HuH-7 (cell line): ENCODE measurements around the gene CNGB1.
"Not testable (repeated sequence)": the region's sequence is repeated elsewhere in the genome, so short reads cannot be mapped to it uniquely, and the experiment has no call there.

Experiments used
- DNase-seq: peaks from one replicate; pipeline ENCODE4 v3.0.0; 2011; ENCODE audit warnings: low spot score

CNGB1 gene

DNA sequence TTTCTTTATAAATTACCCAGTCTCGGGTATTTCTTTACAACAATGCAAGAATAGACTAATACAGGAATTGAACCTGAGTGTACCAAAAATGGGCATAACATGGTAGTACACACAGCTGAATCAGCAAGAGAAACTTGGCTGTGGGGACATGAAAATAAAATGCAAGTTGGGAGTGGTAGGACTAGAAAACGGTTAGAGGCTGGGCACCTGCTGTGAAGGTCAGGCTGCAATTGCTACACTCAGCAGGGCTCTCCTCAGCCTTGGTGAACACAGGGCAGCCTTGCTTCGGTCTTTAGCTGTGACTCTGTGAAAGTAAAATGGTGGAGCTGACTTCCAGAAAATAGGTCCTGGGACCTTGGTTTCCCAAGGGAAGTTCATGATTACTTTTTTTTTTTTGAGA, 45.6 kb downstream of the CNGB1 start:
- no peak for DNase-seq

DNA sequence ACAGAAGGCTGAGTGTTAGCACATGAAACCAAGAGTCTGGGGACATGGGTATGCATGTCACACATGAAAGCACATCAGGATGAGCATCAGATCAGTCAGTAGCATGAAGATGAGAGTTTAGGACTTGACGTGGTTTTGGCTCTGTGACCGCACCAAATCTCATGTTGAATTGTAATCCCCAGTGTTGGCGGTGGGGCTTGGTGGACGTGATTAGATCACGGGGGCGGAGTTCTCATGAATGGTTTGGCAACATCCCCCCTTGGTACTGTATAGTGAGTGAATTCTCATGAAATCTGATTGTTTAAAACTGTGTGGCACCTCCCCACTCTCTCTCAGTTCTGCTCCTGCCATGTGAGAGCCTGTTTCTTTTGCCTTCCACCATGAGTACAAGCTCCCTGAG, 46.4 kb downstream of the CNGB1 start:
- no peak for DNase-seq

DNA sequence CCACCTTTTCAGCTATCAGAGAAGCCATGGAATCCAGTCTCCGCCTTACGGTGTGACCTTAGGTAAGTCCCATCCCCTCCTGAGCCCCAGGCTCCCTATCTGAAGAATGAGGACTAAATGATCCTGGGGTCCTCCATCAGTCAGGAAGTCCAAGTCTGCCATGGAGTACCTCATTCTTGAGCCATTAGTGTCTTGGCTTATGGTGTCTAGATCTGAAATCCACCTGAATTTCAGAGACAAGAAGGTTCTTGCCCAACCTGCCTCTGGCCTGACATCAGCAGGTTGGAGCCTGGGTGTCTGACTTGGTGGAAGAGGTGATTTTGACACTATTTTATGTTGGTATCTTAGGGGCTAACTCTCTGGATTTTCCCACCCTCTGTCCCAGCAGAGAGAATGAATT, 47.1 kb downstream of the CNGB1 start:
- DNase-seq = no peak

DNA sequence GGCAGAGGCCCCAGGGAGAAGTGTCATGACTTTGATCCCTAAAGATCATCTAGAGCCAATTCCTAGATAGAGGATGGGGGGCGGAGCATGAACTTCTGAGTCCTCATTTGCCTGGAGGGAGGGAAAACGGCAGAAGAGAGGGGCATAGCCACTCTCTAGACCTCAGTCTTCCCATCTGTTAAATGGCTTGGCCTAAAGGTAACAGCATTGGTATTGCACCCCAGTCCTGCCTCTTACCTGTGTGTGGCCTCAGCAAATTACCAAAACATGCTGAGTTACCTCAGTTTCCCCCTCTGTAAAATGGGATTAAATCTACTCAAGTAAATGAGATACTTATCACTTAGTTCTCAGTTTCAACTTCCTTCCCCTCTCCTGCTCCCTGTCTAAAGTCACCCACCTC, 47.5 kb downstream of the CNGB1 start:
- DNase-seq = no peak

DNA sequence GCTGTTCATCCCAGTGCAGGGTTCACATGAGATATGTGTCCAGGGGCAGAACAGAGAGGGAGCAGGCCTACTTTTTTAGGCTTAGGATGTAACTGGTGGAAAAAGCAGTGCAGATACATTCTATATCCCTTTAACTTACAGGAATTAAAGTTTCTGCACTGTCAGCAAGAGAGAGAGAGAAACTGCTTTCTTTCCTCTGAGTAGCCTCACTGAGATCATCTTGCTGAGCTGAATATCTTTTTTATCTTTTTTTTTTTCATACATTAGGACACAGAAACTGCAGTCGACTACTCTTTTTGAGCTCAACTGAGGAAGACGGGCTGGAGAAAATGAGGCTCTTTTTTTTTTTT, 50.1 kb downstream of the CNGB1 start:
- no peak for DNase-seq

DNA sequence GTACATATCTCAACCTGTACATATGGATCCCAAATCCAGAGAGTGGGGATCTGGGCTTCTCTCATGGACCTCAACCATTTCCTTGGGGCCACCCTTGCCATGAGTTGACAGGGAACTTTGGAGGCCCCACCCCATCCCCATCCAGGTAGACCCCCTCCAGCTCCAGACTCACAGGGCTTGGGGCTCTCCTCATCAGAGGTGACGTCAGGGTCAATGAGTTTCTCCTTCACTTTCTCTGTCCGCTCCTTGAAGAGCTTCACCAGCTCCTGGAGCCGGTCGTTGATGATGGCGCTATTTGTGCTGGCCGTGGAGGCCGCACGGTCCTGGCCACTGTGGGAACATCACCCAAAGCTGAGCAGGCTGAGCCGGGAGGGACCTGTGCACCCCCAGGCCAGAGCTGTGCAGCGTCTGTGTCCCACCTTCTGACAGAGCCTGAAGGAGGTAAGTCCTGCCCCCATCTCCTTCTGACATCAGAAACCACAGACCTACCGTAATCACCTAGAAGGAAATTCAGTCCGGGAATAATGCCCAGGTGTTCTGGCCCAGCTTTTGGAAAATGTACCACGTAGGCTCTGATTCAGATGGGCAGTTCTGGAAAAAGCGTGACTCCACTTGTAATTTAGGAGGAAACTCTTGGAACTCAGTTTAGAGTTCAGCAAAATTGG, 50.6 kb downstream of the CNGB1 start:
- no peak for DNase-seq

DNA sequence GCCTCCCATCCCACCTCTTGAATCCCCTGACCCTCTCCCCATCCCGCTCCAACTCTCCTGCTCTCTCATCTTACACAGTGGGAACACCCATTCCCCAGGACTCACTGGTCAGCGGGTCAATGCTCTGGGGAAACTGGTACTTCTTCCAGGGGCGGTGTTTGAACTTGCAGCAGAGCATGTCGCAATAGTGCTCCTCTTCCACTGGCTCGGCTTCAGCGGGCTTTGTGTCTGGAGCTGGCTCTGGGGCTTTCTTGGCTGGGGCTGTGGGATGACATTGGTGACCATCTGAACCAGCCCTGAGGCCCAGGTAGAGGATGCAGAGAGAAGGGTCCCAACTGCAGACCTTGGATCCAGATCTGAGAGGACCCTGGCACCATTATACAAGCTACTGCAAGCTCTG, 51.9 kb downstream of the CNGB1 start:
- DNase-seq = no peak

DNA sequence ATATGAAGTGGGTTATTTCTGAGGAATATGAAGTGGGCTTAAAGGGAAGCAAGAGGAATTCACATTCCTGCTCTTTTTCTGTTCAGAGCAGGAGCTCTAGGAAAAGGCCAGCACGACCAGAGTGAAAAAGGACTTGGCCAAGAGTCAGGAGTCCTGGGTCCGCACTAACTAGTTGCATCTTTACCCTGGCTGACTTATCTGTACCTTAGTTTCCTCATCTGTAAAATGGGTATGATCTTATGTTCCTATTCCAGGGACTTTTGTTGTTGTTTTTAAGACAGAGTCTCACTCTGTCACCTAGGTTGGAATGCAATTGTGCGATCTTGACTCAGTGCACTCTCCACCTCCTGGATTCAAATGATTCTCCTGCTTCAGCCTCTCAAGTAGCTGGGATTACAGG, 52.5 kb downstream of the CNGB1 start:
- DNase-seq = no peak

DNA sequence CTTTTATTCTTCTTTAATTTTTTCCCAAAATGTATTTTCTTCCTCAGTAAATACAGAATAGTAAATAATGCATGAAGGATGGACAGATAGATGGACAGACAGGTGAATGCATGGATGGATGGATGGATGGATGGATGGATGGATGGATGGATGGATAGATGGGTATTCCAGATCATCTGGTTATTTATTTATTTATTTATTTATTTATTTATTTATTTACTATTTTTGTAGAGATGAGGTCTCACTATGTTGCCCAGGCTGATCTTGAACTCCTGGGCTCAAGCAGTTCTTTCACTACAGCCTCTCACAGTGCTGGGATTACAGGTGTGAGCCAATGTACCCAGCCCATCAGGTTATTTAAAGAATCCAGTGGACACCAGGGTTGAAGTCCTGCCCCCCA, 53.0 kb downstream of the CNGB1 start:
- DNase-seq = not testable (repeated sequence)

DNA sequence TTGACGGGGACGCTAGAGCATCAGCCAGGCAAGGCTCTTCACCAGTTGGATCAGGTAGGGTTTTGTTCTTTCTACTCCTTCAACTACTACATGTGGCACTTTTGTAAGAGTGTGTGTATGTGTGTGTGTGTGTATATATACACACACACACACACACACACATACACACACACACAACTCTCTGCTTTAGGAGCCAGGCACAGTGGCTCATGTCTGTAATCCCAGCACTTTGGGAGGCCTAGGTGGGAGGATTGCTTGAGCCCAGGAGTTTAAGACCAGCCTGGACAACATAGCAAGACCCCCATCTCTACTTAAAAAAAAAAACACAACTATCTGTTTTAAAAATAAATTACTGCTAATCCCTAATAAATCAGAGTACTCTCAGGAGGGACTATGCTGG, 53.4 kb downstream of the CNGB1 start:
- not testable (repeated sequence) for DNase-seq

DNA sequence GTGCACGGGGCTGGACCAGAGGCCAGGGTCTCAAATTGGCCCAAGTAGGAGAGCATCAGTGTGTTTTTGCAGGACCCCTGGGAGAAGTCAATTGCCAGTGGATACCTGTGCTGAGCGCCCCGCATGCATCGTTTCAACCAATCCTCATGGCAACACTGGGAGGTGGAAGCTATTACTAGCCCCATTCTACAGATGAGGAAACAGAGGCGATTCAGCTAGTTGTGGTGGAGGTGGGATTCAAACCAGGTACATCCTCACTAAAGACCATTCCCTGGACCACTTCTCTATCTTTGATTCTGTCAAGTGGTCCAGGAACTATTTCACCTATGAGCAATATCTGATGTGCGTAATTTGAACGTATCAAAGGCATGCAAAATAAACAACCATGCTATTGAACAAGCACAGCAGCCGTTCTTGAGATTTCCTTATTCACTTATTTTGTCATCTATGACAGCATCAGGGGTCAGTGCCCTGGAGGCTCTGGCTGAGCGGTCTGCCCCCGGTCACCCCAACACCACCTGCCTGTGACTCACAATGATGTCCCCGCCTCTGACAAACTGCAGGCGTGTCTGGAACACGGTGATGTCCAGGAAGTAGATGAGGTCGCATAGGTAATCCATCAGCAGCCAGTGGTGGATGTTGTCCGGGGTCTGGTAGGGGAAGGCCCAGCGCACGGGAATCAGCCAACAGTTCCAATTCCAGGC, 54.0 kb downstream of the CNGB1 start:
- no peak for DNase-seq

DNA sequence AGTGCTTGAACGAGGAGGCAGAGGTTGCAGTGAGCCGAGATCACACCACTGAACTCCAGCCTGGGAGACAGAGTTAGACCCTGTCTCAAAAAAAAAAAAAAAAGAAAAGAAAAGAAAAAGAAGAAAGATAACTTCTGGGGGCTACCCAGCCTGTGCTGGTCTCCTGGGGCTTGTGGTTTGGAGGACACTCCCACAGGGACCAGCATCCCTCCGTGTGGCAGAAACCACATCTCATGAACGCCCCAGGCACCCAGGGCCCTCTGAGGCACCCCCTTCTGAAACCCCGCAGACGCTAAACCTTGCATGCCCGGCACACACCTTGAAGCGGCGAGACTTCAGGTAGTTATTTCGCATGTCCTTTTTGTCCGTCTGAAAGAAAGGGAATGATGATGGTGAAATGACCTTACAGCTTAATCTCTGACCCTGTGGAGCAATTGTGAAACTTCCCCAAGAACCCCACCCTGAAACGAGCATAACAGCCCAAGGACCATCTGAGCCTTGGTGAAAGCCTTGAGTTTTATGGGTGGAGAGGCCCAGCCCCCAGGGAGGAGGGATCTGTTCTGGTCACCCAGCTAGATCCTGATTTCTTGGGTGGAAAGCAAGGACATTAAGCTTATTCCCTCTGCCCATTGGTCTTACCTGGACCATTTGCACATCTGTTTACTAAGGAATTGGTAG, 55.0 kb downstream of the CNGB1 start:
- no peak for DNase-seq

DNA sequence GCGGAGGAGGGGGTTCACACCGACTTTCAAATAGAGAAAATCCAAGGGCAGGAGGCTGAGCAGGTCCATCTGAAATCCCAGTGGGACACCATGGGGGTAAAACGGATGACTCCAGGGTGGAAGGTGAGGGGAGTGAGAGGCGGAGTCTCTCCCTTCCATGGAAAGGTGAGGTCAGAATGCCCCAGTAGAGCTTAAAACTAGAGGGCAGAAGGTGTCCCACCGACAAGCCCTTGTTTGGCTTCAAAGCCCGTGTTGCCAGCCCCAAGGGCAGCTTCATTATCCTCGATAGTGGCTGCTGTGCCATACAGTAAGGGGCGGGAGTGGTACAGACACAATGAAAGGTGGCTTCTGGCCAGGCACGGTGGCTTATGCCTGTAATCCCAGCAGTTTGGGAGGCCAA, 55.7 kb downstream of the CNGB1 start:
- no peak for DNase-seq

DNA sequence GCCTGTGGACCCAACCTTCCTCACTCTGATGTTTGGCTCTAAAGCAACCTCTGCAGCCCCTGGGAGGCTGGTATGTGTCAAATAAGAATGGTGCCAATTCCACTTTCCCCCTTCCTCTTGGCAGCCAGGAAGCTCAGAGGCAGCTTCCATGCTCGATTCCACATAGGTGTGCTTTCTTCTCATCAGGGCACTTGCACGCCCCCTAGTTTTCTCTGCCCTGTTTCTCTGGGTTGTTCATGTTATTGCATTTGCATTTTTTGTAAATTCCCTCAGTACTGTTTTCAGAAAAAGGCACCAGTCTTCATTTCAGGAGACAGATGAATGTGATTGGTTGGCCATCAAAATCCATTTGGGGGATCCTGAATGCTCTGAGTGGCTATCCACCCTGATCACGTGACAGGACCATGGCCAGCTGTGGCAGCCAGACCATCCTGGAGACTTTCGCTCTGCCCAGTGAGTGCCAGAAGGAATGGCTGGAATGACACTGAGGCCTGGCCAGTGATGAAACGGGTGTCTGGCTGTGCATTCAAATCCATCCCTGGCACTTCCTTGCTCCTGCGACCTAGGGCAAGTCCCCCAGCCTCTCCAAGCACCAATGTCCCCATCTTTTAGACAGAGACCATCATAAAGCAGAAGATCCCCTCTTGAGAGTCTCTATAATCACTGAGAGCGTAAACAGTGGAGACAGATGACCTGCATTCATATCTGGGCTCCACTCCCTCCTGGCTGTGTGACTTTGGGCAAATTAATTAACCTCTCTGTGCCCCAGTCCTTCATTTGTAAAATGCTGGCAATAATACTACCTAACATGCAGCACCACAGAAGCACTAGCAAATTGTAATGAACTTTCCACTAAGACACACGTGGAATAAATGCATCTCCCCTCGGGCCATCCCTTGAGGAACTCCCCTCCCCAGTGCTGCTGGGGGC, 56.4 kb downstream of the CNGB1 start:
- DNase-seq = no peak

DNA sequence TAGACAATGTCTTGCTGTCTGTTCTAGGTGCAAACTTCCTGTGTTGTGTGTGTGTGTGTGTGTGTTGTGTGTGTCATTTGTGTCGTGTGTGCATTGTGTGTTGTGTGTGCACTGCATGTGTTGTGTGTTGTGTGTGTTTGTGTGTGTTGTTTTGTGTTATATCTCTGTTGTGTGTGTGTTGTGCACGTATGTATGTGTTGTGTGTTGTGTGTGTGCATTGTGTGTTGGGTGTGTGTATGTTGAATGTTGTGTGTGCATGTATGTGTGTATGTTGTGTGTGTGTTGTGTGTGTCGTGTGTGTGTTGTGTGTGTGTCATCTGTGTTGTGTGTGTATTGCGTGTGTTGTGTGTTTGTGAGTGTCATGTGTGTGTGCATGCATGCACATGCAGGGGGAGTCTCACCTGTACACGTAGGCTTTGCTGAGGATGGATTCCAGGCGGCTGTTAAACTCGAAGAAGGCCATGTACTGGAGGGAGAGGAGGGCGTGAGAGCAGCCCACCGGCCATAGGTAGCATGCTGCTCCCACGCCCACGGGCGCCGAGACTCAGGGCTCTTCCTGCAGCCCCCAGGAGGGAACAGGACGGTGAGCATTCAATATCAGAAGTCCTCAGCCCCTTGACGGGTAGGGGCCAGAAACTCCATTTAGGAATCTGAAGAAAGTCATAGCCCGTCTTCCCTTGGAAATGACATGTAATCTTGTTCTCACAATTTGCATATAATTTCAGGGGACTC, 58.2 kb downstream of the CNGB1 start:
- no peak for DNase-seq

DNA sequence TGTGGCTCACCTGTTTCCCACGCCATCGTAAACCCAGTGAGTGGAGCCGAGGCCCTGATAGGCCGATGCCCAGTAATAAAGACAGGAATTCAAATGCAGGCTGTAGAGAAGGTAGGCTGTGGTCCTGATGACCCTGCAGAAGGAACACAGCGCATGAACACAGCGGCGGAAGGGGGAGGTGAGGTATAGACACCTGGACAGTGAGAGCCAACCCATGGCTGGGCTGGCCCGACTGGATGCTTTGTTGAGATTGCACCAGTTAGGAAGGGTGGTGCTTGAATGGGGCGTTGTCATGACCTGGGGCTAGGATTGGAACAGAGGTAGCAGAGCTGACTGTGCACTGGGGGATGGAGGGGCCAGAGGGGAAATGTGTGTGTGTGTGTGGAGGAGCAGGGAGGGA, 59.2 kb downstream of the CNGB1 start:
- DNase-seq = no peak

DNA sequence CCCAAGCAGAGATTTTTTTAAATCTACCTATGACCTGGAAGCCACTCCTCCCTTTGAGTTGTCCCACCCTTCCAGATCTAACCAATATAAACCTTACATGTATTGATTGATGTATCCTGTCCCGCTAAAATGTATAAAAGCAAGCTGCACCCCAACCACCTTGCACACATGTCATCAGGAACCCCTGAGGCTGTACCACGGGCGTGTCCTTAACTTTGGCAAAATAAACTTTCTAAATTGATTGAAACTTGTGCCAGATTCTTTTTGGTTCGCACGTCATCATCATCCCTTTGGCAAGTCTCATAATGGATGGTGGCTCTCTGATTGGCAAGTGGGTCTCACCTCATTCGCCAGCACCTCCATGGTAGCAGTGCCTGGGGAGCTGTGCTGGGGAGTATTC, 60.2 kb downstream of the CNGB1 start:
- no peak for DNase-seq

DNA sequence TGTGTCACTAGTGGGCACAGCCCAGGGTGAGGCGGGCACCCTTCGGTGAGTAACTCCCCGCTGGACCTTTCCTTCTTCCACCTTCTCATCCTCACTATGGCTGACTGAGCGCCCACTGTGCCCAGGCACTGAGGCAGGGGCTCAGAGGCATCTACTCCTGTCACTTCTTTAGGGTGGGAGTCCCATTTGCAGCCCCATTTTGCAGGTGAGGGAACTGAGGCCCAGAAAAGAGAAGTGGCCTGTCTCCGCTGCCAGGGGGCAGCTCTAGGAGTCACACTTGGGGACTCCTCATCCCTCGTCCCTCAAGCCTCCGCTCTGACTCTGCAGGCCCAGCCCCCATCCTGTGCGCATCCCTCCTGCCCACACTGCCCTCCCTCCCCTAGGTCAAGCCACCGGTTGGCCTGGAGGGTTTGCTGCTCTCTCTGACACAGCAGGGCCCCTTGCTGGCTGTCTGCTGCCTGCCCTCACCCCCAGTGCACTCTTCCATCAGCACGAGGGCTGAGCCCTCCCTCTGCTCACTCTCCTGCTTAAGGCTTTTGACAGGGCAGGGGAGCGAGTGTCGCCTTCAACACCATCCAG, 62.4 kb downstream of the CNGB1 start:
- no peak for DNase-seq

DNA sequence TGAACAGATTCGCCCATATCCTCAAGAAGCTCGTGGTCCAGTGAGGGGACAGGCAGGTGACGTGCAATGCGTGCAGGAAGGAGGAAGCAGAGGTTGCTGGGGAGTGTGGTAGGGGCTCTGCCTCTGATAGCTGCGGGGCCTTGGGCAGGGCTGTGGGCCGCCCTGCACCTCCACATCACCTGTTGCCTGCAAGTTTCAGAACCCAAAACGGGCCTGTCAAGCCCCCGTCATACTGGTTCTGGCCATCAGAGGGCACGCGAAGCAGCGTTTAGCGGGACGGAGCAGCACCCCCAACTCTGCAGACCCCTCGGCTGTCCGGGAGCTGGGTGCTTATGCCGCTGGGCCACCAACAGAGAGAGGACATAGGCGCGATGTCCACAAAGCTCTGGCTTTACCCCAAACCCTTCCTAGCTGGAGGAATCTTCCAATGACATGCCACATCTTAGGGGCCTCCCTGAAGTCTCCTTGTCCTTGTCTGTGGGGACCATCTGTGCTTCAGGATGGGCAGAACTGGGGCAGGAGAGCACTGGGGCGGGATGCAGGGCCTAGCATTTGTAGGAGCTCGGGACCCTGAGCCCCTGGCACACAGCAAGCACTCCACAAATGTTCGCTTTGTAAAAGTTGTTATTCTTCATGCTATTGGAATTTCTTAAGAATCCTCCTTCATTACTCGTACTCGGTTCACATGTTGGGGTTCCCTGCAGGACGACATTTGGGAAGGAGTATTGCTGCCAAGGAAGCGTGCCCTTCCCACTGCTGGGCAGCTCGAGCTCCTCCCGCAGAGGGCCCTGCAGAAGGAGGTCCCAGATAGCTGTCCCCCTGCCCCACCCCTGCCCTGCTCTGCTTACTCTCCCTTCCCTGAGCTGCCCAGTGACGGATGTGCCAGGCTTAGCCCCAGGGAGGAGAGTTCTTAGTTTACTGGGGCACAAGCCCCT, 64.3 kb downstream of the CNGB1 start:
- no peak for DNase-seq

DNA sequence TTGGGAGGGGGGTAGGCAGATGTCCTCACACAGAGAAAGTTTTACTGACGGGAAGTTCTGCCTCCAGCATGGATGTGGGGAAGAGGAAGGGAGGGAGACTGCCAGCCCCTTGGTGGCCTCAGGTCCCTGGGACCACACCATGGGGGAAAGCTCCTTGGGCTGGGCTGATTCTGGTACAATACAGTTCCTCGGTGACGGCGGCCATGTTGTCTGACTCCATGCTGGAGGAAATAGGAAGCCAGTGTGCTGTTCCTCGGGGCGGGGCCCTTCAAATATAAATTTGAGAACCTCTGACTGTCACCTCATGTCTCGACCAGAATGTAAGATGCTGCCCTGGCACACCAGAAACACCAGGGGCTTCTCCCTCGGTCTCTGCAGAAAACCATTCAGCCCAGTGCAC, 66.8 kb downstream of the CNGB1 start:
- DNase-seq = no peak
